Upper lobe of left lung (tissue), 4 donors: ENCODE results near the gene COX4I2.
"Not testable (repeated sequence)": the region's sequence is repeated elsewhere in the genome, so short reads cannot be mapped to it uniquely, and the experiment has no call there.

Experiments
- EP300 ChIP-seq, 4 donors: sonication (generic); formaldehyde crosslinking; IDR thresholded peaks; one replicate each; pipeline ENCODE4 v1.5.1; 2017; ENCODE audit warnings: antibody characterized with exemption in 4 of 4, control low read depth in 2 of 4
- POLR2A ChIP-seq, 4 donors: fragments of 450-650 bp; IDR thresholded peaks; one replicate each; pipeline ENCODE4 v1.5.1; 2016 to 2017; ENCODE audit warnings: antibody characterized with exemption in 4 of 4, mild to moderate bottlenecking in 2 of 4
- POLR2AphosphoS5 ChIP-seq, 2 donors: sonication (generic); formaldehyde crosslinking; IDR thresholded peaks; one replicate each; pipeline ENCODE4 v1.5.1; 2017; ENCODE audit warnings: antibody characterized with exemption in 2 of 2
- TF ChIP-seq, protein P1 (sequence below), 6 experiments: fragments of 450-650 bp in 4 of 6; fragments of 200-600 bp in 2 of 6; sonication (generic) in 2 of 6; IDR thresholded peaks; one replicate each; pipeline ENCODE4 v1.5.1; 2016 to 2019; ENCODE audit warnings: antibody characterized with exemption in 6 of 6

DNA sequence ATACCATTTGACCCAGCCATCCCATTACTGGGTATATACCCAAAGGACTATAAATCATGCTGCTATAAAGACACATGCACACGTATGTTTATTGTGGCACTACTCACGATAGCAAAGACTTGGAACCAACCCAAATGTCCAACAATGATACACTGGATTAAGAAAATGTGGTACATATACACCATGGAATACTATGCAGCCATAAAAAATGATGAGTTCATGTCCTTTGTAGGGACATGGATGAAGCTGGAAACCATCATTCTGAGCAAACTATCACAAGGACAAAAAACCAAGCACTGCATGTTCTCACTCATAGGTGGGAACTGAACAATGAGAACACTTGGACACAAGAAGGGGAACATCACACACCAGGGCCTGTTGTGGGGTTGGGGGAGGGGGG is 9.7 kb upstream of the COX4I2 start:
- TF ChIP-seq, protein P1, sequence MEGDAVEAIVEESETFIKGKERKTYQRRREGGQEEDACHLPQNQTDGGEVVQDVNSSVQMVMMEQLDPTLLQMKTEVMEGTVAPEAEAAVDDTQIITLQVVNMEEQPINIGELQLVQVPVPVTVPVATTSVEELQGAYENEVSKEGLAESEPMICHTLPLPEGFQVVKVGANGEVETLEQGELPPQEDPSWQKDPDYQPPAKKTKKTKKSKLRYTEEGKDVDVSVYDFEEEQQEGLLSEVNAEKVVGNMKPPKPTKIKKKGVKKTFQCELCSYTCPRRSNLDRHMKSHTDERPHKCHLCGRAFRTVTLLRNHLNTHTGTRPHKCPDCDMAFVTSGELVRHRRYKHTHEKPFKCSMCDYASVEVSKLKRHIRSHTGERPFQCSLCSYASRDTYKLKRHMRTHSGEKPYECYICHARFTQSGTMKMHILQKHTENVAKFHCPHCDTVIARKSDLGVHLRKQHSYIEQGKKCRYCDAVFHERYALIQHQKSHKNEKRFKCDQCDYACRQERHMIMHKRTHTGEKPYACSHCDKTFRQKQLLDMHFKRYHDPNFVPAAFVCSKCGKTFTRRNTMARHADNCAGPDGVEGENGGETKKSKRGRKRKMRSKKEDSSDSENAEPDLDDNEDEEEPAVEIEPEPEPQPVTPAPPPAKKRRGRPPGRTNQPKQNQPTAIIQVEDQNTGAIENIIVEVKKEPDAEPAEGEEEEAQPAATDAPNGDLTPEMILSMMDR (IDR thresholded peaks at IDR 0.05) = not testable (repeated sequence)
- TF ChIP-seq EP300, POLR2AphosphoS5, POLR2A (IDR thresholded peaks at IDR 0.05): not testable (repeated sequence)
